Measurements from ENCODE around the gene CDKN2C. TPM values are rescaled to one million over a fixed set of nuclear protein-coding genes. Genes with fewer than 3 reads are reported as not detected.

The CDKN2C gene
- total RNA-seq, 4 donors from 2014 or later, result 6.9 to 16.5 (median 12.5) TPM

DNA sequence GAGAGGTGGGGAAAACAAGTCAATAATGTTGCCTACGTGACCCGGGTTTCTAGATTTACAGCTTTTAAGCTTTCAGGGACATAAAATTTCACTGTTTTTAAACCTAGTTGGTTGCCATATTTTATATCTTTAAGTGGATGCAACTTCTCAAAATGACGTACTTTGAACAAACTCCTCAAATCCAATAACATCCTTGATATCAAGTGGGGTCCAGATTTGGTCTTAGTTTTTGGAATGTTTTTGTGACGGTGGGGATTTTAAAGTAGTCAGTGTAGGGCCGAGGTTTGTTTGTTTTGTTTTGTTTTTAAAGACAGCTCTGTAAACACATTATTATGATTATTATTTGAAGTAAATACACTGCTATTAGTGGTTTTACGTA is 453 bp downstream of the CDKN2C start:
- H3K27ac ChIP-seq, result peak overlapping the region; percentile 95 to 100 (median 97)
- peak overlapping the region; percentile 77 to 90 (median 84) for H3K4me3 ChIP-seq
- no peaks in the 10 kb centered on the region for H3K27me3 ChIP-seq
- H3K4me1 ChIP-seq, result peaks cover 0 to 49% (median 0%) of the 10 kb centered on the region in 3 donors
- TF ChIP-seq POLR2A (IDR thresholded peaks at IDR 0.05), result no peak
- WGBS, 2 donors, result 8 to 9% methylated on average over 6 of the region's 6 CpGs
- DNase-seq, result no peak
- H3K9me3 ChIP-seq, result no peaks in the 10 kb centered on the region
- intact Hi-C loops (cut with DNase I), result no loop called here
- H3K36me3 ChIP-seq, result no peaks in the 10 kb centered on the region

DNA sequence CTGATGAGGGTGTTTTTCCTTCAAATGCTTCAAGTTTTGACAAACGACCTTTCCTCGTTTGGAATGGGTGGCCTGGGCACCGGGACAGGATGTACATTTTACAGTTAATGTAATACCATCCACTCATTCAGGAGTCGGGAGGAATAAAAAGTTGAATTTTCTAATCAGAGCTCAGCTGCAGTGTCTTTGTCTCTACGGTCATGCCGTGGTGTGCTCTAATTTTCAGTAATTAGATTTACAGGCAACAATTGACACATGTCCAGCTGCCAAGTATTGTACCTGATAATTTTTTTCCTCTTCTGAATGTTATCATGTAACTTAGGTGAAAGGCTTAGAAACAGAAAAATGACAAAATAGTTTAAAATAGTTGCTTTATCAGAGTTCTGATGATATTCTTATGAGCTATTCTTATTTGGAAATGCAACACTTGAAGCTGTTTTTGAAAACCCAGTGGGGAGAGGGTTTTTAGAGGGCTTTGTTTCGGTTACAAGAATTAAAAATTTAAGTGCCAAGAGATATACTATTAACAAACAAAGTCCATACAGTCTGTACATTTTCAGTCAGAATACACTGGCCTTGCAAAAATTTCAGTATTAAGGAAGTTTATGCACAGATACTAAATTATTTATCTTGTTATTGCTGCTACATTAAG is 1.0 kb downstream of the CDKN2C start:
- Histone ChIP-seq H3K4me1 (peaks cover 0 to 52% (median 0%) of the 10 kb centered on the region in 3 donors), H3K27me3 (no peaks in the 10 kb centered on the region), H3K27ac (peak overlapping the region; percentile 95 to 100 (median 97)), H3K36me3 (no peaks in the 10 kb centered on the region), H3K9me3 (no peaks in the 10 kb centered on the region), H3K4me3 (peak overlapping the region; percentile 77 to 90 (median 84))
- WGBS, 2 donors, result 17% methylated on average over 7 of the region's 7 CpGs
- TF ChIP-seq, protein P1, sequence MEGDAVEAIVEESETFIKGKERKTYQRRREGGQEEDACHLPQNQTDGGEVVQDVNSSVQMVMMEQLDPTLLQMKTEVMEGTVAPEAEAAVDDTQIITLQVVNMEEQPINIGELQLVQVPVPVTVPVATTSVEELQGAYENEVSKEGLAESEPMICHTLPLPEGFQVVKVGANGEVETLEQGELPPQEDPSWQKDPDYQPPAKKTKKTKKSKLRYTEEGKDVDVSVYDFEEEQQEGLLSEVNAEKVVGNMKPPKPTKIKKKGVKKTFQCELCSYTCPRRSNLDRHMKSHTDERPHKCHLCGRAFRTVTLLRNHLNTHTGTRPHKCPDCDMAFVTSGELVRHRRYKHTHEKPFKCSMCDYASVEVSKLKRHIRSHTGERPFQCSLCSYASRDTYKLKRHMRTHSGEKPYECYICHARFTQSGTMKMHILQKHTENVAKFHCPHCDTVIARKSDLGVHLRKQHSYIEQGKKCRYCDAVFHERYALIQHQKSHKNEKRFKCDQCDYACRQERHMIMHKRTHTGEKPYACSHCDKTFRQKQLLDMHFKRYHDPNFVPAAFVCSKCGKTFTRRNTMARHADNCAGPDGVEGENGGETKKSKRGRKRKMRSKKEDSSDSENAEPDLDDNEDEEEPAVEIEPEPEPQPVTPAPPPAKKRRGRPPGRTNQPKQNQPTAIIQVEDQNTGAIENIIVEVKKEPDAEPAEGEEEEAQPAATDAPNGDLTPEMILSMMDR (IDR thresholded peaks at IDR 0.05), result no peak
- DNase-seq, result no peak
- intact Hi-C loops (cut with DNase I), result no loop called here

DNA sequence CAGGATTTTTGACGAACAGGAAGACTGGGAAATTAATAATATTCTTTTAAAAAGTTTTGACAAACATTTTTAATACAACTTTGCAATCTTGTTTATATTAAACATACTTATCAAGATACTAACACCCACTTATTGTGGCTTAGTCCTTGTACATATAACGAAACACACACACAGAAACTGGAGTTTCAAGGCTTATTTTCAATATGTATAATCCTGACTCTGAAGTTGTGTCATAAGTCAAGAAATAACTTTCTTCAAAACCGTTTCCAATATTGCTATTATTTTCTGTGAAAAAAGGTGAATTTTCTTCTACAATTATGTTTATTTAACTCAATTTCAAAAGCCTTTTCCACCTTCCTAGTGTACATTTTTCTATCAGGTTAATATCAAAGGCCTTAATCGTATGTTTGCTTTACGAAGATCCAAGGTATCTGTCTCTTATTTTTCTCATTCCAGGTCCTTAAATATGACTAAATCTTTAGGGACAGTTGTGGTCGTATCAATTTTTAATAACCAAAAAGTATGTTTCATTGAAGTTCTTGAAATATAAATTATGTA is 1.8 kb downstream of the CDKN2C start:
- Histone ChIP-seq H3K27ac (peak overlapping the region in 2 of 4 donors; percentile 99 to 100), H3K36me3 (no peaks in the 10 kb centered on the region), H3K9me3 (no peaks in the 10 kb centered on the region), H3K4me1 (peaks cover 0 to 54% (median 0%) of the 10 kb centered on the region in 3 donors), H3K27me3 (no peaks in the 10 kb centered on the region), H3K4me3 (peak overlapping the region in 3 of 4 donors; percentile 82 to 90 (median 85))
- no peak for DNase-seq
- TF ChIP-seq POLR2A (IDR thresholded peaks at IDR 0.05), result no peak
- TF ChIP-seq, protein P1 (IDR thresholded peaks at IDR 0.05), result no peak
- 47 to 55% methylated on average over 6 of the region's 6 CpGs for WGBS, 2 donors
- intact Hi-C loops (cut with DNase I), result no loop called here

DNA sequence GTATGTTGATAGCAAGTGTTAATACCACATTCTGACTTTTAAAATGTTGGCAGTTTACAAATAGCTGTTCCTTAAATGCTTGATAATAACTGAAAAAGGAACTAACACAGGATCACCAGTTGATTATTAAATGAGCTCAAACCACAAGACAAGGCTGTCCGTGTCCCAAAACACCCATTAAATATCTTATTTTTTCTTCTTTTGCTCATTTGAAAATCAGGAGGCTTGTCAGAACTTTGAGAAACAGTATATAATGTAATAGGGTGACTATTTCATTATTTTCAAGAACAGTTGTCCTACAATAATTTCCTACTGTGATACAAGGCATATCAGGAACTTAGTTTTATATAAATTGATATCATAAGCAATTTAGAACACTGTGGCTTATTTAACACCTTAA is 2.7 kb downstream of the CDKN2C start:
- H3K36me3 ChIP-seq, result no peaks in the 10 kb centered on the region
- TF ChIP-seq, protein P1 (IDR thresholded peaks at IDR 0.05), result no peak
- no peak for TF ChIP-seq POLR2A (IDR thresholded peaks at IDR 0.05)
- H3K4me3 ChIP-seq, result peak overlapping the region in 2 of 4 donors; percentile 9 to 37
- DNase-seq, result no peak
- intact Hi-C loops (cut with DNase I), result no loop called here
- 42 to 52% methylated on average over 1 of the region's 1 CpG for WGBS, 2 donors
- H3K4me1 ChIP-seq, result peaks cover 0 to 52% (median 0%) of the 10 kb centered on the region in 3 donors
- no peaks in the 10 kb centered on the region for H3K27me3 ChIP-seq
- peak overlapping the region in 2 of 4 donors; percentile 27 to 100 for H3K27ac ChIP-seq
- no peaks in the 10 kb centered on the region for H3K9me3 ChIP-seq

DNA sequence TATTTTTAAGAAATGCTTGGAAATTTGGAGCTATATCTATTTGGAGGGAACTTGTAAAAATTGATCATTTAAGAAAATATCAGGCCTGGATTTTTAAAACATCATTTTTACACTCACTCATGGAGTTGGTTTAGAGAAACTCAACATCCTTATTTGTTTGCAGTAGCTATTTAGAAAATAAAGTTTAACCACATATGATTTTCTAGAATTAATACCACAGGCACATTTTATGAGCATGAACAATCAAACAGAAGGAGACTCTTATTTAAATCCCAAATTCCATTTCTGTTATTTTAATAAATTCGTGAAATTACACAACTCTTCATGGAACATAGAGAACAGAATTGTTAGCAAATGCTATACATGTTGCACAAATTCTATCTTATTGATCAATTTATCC is 3.2 kb downstream of the CDKN2C start:
- TF ChIP-seq, protein P1 (IDR thresholded peaks at IDR 0.05), result no peak
- TF ChIP-seq POLR2A (IDR thresholded peaks at IDR 0.05), result no peak
- Histone ChIP-seq H3K4me3 (peak overlapping the region in 2 of 4 donors; percentile 9 to 37), H3K27ac (peak overlapping the region in 2 of 4 donors; percentile 27 to 100), H3K4me1 (peaks cover 0 to 52% (median 0%) of the 10 kb centered on the region in 3 donors), H3K27me3 (no peaks in the 10 kb centered on the region), H3K36me3 (no peaks in the 10 kb centered on the region), H3K9me3 (no peaks in the 10 kb centered on the region)
- 79 to 89% methylated on average over 1 of the region's 1 CpG for WGBS, 2 donors
- intact Hi-C loops (cut with DNase I), result no loop called here
- DNase-seq, result no peak
